Endothelial cell of umbilical vein (primary cell): ENCODE results near the gene NSMCE1. TPM values are rescaled to one million over a fixed set of nuclear protein-coding genes. Genes with fewer than 3 reads are reported as not detected.

Experiments
- BruUV-seq: library from RNA; stranded (reverse); fragments of 400-500 nt; replicated peaks from 2 replicates; lab custom pipeline; 2021; lab: Mats Ljungman, UMichigan
- CTCF ChIA-PET: fragments of 300-600, 350-600 bp; sonication (Branson Sonifier 250); formaldehyde crosslinking; loops from one replicate; lab custom pipeline; 2021; ENCODE audit warnings: antibody characterized with exemption, inconsistent platforms; lab: Charles Lee
- POLR2A ChIA-PET: fragments of 300-600, 350-600 bp; sonication (Branson Sonifier 250); formaldehyde crosslinking; loops from one replicate; lab custom pipeline; 2021; ENCODE audit warnings: antibody characterized with exemption, inconsistent platforms; lab: Charles Lee
- DNase-seq: peaks from one replicate; pipeline ENCODE4 v3.0.0-alpha.2; 2011; ENCODE audit warnings: low read depth, low spot score
- FAIRE-seq: peaks from 2 replicates; lab custom pipeline; 2011; peaks lifted over from hg19 to GRCh38; lab: Jason Lieb, UNC
- H2AFZ ChIP-seq: 2 replicates; pipeline ENCODE4 v1.6.0; 2012; ENCODE audit warnings: low read depth, low read length, control low read depth, inconsistent platforms
- H3K27ac ChIP-seq: 2 replicates; pipeline ENCODE4 v1.5.1; 2011; ENCODE audit warnings: low read depth, mild to moderate bottlenecking, control low read depth, low read length, moderate library complexity; ENCODE audit not compliant: insufficient read depth
- H3K27me3 ChIP-seq, 2 experiments: 2 replicates each; pipeline versions ENCODE4 v1.6.0 to v1.6.1; 2011; ENCODE audit warnings: low read length in 2 of 2, mixed read lengths in 1 of 2; ENCODE audit not compliant: control insufficient read depth in 2 of 2, insufficient read depth in 2 of 2
- H3K36me3 ChIP-seq, 2 experiments: 2 replicates in 1 of 2; 3 replicates in 1 of 2; pipeline ENCODE4 v1.5.1; 2011; ENCODE audit warnings: low read length in 2 of 2, mild to moderate bottlenecking in 1 of 2, moderate library complexity in 1 of 2; ENCODE audit not compliant: control insufficient read depth in 2 of 2, insufficient read depth in 2 of 2; ENCODE audit errors: extremely low read depth in 1 of 2
- H3K4me1 ChIP-seq: 3 replicates; pipeline ENCODE4 v1.5.1; 2011; ENCODE audit warnings: mild to moderate bottlenecking, low read length; ENCODE audit not compliant: control insufficient read depth, insufficient read depth; ENCODE audit errors: extremely low read depth
- H3K4me2 ChIP-seq: 2 replicates; pipeline ENCODE4 v1.6.1; 2011; ENCODE audit warnings: low read length, control low read depth, mixed read lengths; ENCODE audit not compliant: insufficient read depth
- H3K4me3 ChIP-seq, 3 experiments: fragments of 200-600 bp in 1 of 3; sonication (generic), shearing (Covaris generic) in 1 of 3; replicated peaks in 1 of 3; 2 replicates each; pipeline ENCODE4 v1.5.1; 2011 to 2016; ENCODE audit warnings: control low read depth in 3 of 3, low read length in 3 of 3, mild to moderate bottlenecking in 2 of 3, inconsistent platforms in 1 of 3, low read depth in 1 of 3, moderate library complexity in 1 of 3; ENCODE audit not compliant: insufficient read depth in 1 of 3
- H3K79me2 ChIP-seq: 2 replicates; pipeline ENCODE4 v1.6.0; 2012; ENCODE audit warnings: low read length, inconsistent platforms; ENCODE audit not compliant: control insufficient read depth, insufficient read depth
- H3K9ac ChIP-seq: replicated peaks from 2 replicates; pipeline ENCODE3; 2011; ENCODE audit warnings: low read length, control low read depth; ENCODE audit not compliant: insufficient read depth; ENCODE audit errors: extremely low read depth
- H3K9me1 ChIP-seq: replicated peaks from 3 replicates; pipeline ENCODE4 v1.6.0; 2011; ENCODE audit warnings: mild to moderate bottlenecking, low read length; ENCODE audit not compliant: control insufficient read depth, insufficient read depth; ENCODE audit errors: extremely low read depth
- H3K9me3 ChIP-seq: replicated peaks from 2 replicates; pipeline ENCODE4 v1.5.1; 2012; ENCODE audit warnings: low read length, inconsistent platforms; ENCODE audit not compliant: control insufficient read depth, insufficient read depth
- H4K20me1 ChIP-seq: replicated peaks from 2 replicates; pipeline ENCODE3; 2011; ENCODE audit warnings: mild to moderate bottlenecking, low read length; ENCODE audit not compliant: control insufficient read depth, insufficient read depth; ENCODE audit errors: extremely low read depth
- CTCF ChIP-seq, 2 donors: IDR thresholded peaks; 1 replicate in 1 of 2; 2 replicates in 1 of 2; pipeline ENCODE4 v1.5.1; 2011; ENCODE audit warnings: low read length in 2 of 2, mild to moderate bottlenecking in 2 of 2, moderate library complexity in 2 of 2, control low read depth in 1 of 2, inconsistent platforms in 1 of 2, low read depth in 1 of 2; ENCODE audit not compliant: insufficient read depth in 1 of 2; ENCODE audit errors: extremely low read depth in 1 of 2
- EZH2 ChIP-seq: IDR thresholded peaks from 2 replicates; pipeline ENCODE4 v1.6.1; 2012; ENCODE audit warnings: borderline replicate concordance, low read depth, mild to moderate bottlenecking, moderate library complexity, low read length, inconsistent platforms; ENCODE audit not compliant: severe bottlenecking
- FOS ChIP-seq: IDR thresholded peaks from 2 replicates; pipeline ENCODE4 v1.6.1; 2011; ENCODE audit warnings: mild to moderate bottlenecking, low read length, moderate library complexity, borderline replicate concordance; ENCODE audit not compliant: insufficient read depth
- GATA2 ChIP-seq: IDR thresholded peaks from 2 replicates; pipeline ENCODE4 v1.7.0; 2011; ENCODE audit warnings: low read depth, mild to moderate bottlenecking, moderate library complexity, mixed read lengths, low read length; ENCODE audit not compliant: insufficient read length, insufficient read depth
- JUN ChIP-seq: IDR thresholded peaks from 2 replicates; pipeline ENCODE4 v1.6.1; 2011; ENCODE audit warnings: borderline replicate concordance, low read depth; ENCODE audit not compliant: insufficient read length, insufficient read depth
- MAX ChIP-seq: IDR thresholded peaks from 2 replicates; pipeline ENCODE4 v1.6.1; 2011; ENCODE audit not compliant: insufficient read depth, insufficient read length
- MYC ChIP-seq: IDR thresholded peaks from one replicate; pipeline ENCODE4 v1.6.1; 2011; ENCODE audit warnings: mild to moderate bottlenecking, low read depth, low read length
- POLR2A ChIP-seq: IDR thresholded peaks from 2 replicates; pipeline ENCODE4 v1.6.1; 2012; ENCODE audit warnings: low read depth, mild to moderate bottlenecking, control low read depth, low read length
- POLR2AphosphoS5 ChIP-seq: IDR thresholded peaks from 2 replicates; pipeline ENCODE4 v1.6.1; 2012; ENCODE audit warnings: low read depth, mild to moderate bottlenecking, control low read depth, low read length, moderate library complexity; ENCODE audit not compliant: insufficient read depth
- dilution Hi-C: fragments of 300-500 bp; cut with MboI; formaldehyde crosslinking; loops from one replicate; pipeline ENCODE4 v1.15.0; 2019; ENCODE audit warnings: low sequenced_read_pairs; ENCODE audit not compliant: extremely low pct_ligation_motif_present
- intact Hi-C: fragments of 100-400 bp; cut with micrococcal nuclease; formaldehyde crosslinking; loops from one replicate; pipeline ENCODE4 v1.10.0; 2022
- polyA plus RNA-seq, 4 experiments: library from polyadenylated mRNA; depleted of rRNA in 3 of 4; stranded (reverse) in 3 of 4; unstranded in 1 of 4; fragments of >200 nt; gene quantifications; 2 replicates each; pipeline versions ENCODE4 v1.2.1 to v1.2.3, GENCODE V29; 2011 to 2012; ENCODE audit warnings: missing spikeins in 1 of 4
- total RNA-seq: library from RNA; stranded (reverse); gene quantifications from 2 replicates; pipeline ENCODE4 v1.2.3, GENCODE V29; 2021

Gene NSMCE1
- total and polyA plus RNA-seq, 2 donors (not counting 3 experiments of a cell fraction or from before 2014, with no cell fraction given) = 23.8 to 42.0 TPM

GRCh38 chr16:27199235-27199586 lies 69.4 kb downstream of the NSMCE1 start:
- no peaks in the 10 kb centered on the region for H3K9me1 ChIP-seq
- no peak overlapping the region for H3K9ac ChIP-seq
- DNase-seq = no peak
- no peak for FAIRE-seq
- dilution Hi-C loops = no loop called here
- ChIA-PET CTCF (interaction anchor here (1.0 to 7.5 kb wide), 3 partner anchors 19 to 169 kb away, joined by 3 to 48 read pairs (median 6); no protein-coding TSS in a partner anchor), POLR2A (interaction anchor here (0.5 kb wide), 1 partner anchor 8 kb away, joined by 5 read pairs; no protein-coding TSS in a partner anchor)
- H3K9me3 ChIP-seq = no peaks in the 10 kb centered on the region
- BruUV-seq = no TSS peak
- H3K4me3 ChIP-seq = no peak overlapping the region
- H3K4me1 ChIP-seq = peaks cover 16% of the 10 kb centered on the region
- TF ChIP-seq EZH2 = no peak
- TF ChIP-seq MAX = no peak
- TF ChIP-seq MYC = no peak
- no peak for TF ChIP-seq POLR2A
- TF ChIP-seq GATA2 = no peak
- no peak for TF ChIP-seq POLR2AphosphoS5
- no peak for TF ChIP-seq CTCF (IDR thresholded peaks at IDR 0.05; ENCODE audit: extremely low read depth in 1 of 2, insufficient read depth in 1 of 2, low read depth in 1 of 2, low read length in 2 of 2)
- TF ChIP-seq FOS = no peak
- no peak for TF ChIP-seq JUN
- no peaks in the 10 kb centered on the region for H3K79me2 ChIP-seq
- H3K36me3 ChIP-seq = no peaks in the 10 kb centered on the region
- intact Hi-C loops = no loop called here
- H4K20me1 ChIP-seq = no peaks in the 10 kb centered on the region
- H3K27ac ChIP-seq = no peak overlapping the region
- no peak overlapping the region for H3K4me2 ChIP-seq
- no peak overlapping the region for H2AFZ ChIP-seq
- peaks cover 8 to 13% of the 10 kb centered on the region in 2 experiments for H3K27me3 ChIP-seq
